Measurements from ENCODE around the gene ENOX2.
"Not testable (repeated sequence)": the region's sequence is repeated elsewhere in the genome, so short reads cannot be mapped to it uniquely, and the experiment has no call there.

ENOX2 gene, protein sequence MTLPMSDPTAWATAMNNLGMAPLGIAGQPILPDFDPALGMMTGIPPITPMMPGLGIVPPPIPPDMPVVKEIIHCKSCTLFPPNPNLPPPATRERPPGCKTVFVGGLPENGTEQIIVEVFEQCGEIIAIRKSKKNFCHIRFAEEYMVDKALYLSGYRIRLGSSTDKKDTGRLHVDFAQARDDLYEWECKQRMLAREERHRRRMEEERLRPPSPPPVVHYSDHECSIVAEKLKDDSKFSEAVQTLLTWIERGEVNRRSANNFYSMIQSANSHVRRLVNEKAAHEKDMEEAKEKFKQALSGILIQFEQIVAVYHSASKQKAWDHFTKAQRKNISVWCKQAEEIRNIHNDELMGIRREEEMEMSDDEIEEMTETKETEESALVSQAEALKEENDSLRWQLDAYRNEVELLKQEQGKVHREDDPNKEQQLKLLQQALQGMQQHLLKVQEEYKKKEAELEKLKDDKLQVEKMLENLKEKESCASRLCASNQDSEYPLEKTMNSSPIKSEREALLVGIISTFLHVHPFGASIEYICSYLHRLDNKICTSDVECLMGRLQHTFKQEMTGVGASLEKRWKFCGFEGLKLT

DNA sequence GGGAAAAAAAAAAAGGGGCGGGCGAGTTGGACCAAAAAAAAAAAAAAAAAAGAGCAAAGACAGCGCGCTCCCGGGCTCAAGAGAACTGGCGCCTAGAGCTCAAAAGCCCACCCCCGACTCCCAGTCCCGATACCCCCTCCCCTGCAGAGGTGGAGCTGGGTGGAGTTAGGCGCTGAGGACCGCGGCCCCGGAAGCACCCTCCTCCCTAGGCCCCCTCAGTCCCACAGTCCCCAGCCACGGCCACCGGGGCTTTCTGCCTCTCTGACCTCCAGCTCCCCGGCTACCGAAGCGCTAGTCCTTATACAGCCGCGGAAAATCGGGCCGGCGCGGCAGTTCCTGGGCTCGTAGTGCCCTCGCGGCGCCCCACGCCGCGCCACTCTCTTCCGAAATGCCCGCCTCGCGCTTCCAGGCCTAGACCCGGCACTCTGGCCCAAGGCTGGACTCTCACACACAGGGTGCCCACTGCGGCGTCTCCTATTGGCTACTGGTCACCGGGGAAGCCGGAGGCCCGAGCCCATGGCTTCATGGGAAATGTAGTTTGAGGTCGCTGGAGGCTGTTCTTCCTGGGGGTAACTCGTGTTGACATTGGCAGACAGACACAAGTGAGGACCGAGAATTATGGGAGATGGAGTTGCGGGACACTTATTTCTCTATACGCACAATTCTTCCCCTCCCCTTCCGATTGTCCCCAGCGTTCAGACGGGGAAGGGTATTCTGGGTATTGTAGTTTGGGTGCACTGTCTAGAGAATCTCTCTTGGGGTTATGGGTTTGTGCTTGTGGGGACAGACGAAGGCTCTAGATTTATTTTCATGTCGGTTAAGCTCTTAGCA, at the start of gene ENOX2:
Gene ENOX2 (minus strand): TSS at position 427 of the 831 bp plus-strand sequence. CDS start 199,993 bp downstream, outside the sequence.
- peak; percentile 46 to 57 for DNase-seq (ENCODE audit: extremely low read depth in 1 of 2, low read depth in 1 of 2)

DNA sequence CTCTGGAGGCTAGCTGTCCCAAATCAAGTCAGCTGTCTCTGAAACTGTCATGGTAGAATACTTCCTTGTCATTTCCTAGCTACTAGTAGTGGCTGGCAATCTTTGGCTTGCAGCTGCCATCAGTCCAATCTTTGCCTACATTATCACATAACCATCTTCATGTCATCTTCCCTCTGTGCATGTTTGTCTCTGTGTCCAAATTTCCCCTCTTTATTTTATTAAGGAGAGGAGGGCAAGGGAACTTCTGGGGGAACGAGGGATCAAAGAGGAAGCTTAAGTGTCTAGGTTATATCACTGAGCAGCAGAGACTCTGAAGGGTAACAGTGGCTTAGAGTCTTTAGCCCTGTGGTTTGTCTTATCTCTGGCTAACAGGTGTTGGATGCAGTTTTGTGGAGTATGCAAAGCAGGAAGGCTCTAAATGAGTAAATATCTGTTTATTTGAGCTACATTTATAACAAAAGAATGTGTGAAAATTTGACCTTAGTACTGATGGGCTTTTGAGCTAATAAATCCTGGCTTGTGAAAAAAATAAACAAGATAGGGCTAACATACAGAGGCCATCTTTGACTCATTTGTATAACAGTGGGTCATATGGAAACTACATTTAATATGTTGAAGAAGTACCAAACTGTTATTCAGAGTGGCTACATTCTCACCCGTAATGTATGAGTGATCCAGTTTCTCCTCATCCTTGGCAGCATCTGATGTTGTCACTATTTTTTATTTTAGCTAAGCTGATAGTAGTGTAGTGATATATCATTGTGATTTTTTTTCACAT, 49.4 kb upstream of the ENOX2 start:
- no peak for DNase-seq (ENCODE audit: extremely low read depth in 1 of 2, low read depth in 1 of 2)

DNA sequence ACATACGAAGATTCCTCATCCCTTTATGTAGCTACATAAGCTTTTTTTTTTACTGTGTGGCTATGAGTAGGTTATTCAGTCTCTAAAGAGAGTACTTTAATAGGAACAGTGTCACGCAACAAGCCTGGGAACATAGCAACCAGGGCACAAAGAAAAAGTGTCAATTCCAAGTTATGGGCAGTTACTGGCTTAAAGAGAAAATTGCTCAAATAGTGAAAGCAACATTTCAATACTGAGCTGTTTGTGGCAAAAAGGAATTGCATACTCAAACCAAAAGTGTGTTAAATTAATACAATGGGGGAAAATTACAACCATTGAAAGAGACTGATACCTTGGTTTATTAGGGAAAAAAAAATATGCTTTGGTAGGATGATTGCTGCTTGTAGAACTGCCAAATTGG, 41.2 kb upstream of the ENOX2 start:
- DNase-seq (ENCODE audit: extremely low read depth in 1 of 2, low read depth in 1 of 2) = no peak

DNA sequence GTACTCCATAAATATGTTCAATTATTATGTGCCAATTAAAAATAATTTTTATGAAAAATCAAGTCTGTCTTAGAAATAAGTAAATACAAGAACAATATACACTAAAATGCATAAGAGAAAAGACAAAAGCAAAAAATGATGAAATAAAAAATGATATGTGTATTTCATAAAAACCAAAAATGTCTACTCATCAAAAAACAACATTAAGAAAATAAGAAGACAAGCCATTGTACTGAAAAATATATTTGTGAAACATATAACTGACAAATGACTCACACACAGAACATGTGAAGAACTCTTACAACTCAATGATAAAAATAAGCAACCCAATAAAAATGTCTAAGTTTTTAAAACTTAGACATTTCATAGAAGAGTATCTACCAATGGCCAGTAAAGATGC, 34.1 kb upstream of the ENOX2 start:
- DNase-seq (ENCODE audit: extremely low read depth in 1 of 2, low read depth in 1 of 2) = no peak

DNA sequence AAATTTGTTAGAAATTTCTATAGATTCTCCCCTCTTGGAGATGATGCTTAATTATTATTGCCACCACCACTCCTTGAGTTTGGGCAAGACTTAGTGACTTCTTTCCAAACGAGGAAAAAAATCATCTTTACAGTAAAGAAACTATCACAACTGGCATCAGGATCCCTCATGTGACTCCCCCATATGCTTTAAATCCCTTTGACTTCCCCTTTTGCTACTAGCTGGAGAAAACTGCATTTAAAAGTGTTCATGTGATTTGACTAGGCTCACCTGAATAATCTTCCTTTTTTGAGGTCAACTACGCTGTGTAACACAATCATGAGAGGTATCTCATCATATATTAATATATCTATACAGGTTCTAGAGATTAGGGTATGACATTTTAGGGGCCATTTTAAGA, 30.3 kb upstream of the ENOX2 start:
- DNase-seq (ENCODE audit: extremely low read depth in 1 of 2, low read depth in 1 of 2) = no peak

DNA sequence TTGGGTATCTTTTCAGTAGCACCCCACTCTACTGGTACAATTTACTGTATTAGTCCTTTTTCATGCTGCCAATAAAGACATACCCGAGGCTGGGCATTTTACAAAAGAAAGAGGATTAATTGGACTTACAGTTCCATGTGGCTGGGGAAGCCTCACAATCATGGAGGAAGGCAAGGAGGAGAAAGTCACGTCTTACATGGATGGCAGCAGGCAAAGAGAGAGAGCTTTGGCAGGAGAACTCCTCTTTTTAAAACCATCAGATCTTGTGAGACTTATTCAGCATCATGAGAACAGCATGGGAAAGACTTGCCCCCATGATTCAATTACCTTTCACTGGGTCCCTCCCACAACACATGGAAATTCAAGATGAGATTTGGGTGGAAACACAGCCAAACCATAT, 17.4 kb upstream of the ENOX2 start:
- not testable (repeated sequence) for DNase-seq (ENCODE audit: extremely low read depth in 1 of 2, low read depth in 1 of 2)

DNA sequence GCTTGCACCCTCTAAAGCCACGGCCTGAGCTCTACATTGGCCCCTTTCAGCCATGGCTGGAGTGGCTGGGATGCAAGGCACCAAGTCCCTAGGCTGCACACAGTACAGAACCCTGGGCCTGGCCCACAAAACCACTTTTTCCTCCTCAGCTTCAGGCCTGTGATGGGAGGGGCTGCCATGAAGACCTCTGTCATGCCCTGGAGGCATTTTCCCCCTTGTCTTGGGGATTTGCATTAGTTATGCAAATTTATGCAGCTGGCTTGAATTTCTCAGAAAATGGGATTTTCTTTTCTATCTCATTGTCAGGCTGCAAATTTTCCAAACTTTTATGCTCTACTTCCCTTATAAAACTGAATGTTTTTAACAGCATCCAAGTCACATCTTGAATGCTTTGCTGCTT, 16.7 kb upstream of the ENOX2 start:
- DNase-seq (ENCODE audit: extremely low read depth in 1 of 2, low read depth in 1 of 2) = not testable (repeated sequence)

DNA sequence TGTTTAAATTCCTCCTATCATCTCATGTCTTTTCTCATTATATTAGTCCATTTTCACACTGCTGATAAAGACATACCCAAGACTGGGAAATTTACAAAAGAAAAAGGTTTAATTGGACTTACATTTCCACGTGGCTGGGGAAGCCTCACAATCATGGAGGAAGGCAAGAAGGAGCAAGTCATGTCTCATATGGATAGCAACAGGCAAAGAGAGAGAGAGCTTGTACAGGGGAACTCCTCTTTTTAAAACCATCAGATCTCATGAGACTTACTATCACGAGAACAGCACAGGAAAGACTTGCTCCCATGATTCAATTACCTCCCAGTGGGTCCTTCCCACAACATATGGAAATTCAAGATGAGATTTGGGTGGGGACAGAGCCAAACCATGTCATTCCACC, 15.5 kb upstream of the ENOX2 start:
- not testable (repeated sequence) for DNase-seq (ENCODE audit: extremely low read depth in 1 of 2, low read depth in 1 of 2)

DNA sequence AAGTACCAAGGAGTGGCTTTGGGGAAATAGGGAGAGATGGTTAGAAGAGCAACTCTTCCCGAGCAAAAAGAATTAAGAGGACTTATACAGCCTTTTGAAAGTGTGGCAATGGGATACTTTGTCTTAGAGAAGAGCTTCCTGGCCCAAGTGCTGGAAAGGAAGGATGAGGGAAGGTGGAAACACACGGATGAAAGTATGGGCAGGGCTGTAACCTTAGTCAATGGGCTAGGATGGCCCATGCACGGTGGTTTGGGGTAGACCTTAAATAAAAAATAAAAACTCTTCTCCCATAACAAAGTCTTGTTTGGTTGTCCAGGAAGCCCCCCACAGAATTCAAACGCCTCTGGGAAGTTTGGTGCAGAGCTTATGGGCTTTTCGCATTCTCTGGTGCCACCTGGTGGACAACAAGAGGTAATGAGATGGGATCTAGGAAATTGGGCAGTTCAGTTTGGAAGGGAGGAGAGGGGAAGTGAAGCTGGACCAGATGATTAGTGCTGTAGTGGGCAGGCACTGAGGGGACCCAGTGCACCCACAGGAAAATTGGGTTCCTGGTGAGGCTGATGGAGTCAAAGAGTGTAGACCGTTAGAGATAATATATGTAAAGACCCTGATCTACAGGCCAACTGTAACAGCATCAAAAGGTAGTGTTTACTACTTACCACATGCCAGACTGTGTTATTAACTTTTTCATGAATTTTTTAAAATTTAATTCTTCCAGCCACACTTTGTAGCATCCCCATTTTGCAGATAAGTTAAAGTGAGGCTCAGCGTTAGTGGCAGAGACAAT, 13.8 kb upstream of the ENOX2 start:
- no peak for DNase-seq (ENCODE audit: extremely low read depth in 1 of 2, low read depth in 1 of 2)

DNA sequence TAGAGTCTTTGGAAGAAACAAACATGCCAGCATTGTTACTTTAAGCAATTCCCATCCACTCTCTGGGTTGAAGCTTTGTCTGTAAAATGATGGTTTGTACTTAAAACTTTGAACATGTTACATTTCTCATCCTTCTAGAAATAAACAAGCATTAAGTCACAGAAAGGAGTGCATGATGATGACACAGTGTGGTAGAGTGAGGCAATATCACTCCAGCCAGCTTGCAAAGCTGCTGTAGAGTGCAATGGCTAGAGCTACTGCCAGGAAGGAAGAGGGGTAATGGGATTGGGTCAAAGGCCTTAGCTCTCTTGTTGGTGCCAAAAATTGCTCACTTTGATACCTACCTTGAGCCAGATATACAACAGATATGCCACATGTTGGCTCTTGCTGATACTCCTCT, 12.3 kb upstream of the ENOX2 start:
- DNase-seq (ENCODE audit: extremely low read depth in 1 of 2, low read depth in 1 of 2) = no peak

DNA sequence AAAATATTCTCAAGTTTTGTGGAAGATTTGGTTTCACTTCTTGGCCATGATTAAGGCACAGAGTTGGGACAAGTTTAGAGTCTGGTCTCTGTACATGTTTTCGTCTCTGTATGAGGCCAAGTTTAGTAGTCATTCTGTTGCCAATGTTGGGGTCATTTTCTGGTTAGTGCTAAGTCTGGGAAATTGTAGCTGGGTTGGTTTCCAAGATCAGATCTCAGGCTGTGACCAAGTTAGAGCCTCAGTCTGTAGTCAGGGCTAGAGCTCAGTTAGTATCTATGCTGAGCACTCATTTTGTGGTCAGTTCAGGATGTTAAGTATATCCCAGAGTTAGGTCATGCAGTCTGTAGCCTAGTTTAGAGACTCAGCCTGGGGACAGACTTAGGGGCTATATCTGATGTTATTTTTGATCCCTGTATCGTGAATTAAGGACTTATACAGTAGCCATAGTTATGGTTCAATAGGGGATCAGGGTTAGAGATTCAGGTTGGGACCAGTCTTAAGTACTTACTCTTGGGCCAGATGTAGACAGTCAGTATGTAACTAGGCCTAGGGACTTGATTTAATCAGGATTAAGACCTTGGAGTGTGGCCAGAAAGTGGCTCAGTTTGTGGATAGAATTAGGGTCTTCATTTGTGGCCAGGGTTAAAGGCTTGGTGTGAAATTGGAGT, 6.6 kb upstream of the ENOX2 start:
- DNase-seq (ENCODE audit: extremely low read depth in 1 of 2, low read depth in 1 of 2) = no peak

DNA sequence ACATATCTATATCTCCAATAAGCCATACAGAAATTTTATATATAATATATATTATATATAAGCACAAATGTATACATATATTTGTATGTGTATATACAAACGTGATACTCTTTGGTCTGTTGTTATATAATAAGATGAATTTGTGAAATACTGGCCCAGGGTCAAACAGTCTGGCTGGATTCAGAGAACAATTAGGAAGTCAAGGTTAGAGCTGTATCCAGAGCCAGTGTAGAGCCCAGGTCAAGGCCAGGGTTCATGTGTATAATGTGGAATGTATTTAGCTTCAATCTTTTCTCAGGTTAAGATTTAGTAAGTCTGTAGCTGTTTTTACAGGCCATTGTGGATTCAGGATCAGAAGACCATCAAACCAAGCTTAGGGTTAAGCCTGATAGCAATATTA, 3.8 kb upstream of the ENOX2 start:
- no peak for DNase-seq (ENCODE audit: extremely low read depth in 1 of 2, low read depth in 1 of 2)

DNA sequence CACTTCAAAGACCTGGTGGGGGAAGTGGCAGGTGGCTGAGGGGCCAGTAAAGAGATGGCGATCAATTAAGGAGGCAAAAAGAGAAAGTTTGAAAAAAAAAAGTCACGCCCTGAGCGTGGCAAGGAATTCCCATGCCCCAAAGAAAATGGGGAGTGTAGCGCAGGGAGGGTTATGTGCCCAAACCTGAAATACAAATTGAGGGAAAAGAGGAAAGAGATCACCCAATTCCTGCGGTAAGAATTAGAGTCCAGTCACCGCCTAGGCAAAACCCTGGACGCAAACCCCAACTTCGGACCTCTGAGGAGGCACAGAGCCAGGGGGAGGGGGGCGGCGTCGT, 595 bp downstream of the ENOX2 start:
- DNase-seq (ENCODE audit: extremely low read depth in 1 of 2, low read depth in 1 of 2) = no peak

DNA sequence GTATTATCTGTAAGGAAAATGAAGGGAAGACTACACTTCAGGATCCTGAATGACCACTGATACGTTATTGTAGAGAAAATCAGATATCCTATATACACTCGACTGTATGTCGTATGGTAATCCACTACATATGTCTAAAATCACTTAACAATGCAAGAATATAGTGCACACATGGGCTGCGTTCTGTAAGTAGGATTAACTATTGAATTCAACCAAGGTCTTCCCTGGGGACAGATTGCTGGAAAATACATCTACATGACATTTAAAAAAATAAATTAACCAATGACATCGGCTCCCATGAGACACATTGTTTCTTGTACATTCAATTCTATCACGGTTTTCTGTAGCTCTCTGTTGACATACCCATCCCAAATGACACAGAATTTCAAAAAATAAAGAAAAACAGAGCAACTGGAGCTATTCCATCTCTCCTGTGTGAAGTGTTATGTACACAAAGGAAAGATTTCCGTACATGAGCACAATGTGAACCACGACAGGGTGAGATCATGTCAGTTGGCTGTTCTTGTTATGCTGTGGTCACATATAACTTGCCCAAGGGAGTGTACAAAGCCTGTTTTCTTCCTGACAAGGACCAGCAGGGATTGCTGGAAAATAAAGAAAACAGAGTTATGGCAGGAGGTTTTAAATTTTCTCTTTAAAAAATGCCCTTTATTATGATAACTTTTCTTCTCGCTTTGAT, 6.1 kb downstream of the ENOX2 start:
- DNase-seq (ENCODE audit: extremely low read depth in 1 of 2, low read depth in 1 of 2) = no peak

DNA sequence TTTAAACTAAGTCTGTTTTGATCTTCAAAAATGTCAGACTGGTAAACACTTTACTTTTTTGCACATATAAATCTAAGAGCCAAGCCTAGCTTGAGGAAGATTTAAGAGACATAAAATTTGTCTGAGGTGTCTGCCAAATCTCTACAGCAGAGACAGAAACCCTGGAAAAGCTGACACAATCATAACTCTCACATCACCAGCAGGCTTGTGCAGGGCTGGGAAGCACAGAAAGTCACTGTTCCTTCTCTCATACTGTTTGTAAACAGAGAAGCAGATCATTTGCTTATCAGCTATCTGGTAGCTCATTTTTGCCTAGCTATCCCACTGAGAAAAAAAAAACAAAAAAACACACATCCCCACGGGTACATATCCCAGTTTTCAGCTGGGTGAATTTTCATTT, 7.0 kb downstream of the ENOX2 start:
- no peak for DNase-seq (ENCODE audit: extremely low read depth in 1 of 2, low read depth in 1 of 2)

DNA sequence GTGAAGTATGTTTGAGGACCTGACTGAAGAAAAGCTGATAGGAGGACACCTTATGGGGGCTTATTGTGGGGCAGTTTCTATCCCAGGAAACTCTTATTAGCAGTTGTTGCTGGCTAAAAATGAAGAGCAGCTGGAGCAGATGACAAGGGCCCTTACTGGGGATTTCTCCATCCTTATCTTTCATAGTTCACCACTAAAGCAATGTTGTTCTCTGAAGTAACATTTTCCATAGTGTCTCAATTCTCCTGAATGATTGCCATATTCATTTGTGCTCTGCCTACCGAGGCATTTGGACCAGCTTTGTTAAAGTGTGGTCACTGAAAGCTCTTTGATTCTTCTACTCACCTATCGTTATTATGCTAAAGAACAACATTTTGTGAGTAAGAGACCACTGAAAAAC, 7.7 kb downstream of the ENOX2 start:
- DNase-seq (ENCODE audit: extremely low read depth in 1 of 2, low read depth in 1 of 2) = no peak

DNA sequence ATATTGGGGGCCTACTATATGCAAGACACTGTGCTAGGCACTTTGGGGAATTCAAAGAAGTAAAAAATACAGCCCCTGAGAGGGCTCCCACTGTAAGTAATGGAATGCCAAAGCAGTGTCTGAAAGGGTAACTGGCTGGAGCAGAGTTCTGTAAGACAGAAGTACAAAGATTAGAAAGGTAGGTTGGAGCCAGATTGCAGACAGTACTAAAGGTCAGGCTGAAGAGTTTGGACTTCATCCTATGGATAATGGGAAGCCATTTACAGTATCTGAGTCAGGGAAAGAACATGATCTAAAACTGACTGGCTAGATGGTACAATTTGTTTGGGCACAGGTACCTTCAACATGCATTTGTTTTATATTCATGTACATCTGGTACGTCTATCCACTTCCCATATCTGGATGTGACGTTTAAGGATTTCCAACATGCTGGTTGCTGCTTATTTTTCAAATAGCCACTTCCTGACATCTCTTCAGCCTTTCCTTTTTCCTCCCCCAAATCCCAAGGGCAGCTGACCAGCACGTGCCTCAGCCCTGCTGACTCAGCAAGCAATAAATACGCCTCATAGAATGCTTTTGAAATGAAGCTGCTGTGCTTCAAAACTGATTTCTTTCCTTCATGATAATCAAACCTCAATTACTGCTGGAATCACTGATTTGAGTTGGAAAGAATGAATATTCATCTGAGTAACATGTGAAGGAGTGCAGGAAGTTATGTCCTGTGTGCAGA, 9.5 kb downstream of the ENOX2 start:
- DNase-seq (ENCODE audit: extremely low read depth in 1 of 2, low read depth in 1 of 2) = no peak

DNA sequence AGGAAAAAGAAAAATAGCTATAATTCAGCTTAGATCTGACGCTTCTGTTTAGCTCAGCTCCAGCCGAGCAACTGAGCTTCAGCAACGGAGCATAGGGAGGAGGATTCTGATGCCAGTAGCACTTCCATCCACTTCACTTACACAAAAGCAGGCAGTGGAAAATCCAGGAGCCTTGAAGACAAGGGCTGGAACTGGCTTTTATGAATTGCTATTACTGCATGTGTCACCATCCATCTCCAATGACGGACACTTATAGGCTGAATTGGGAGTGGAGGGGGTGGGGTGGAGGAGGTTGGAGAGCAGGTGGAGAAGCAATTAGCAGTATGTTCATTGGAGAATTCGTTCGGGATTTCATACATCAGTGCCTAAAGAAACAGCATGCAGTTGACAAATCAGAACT, 15.6 kb downstream of the ENOX2 start:
- no peak for DNase-seq (ENCODE audit: extremely low read depth in 1 of 2, low read depth in 1 of 2)

DNA sequence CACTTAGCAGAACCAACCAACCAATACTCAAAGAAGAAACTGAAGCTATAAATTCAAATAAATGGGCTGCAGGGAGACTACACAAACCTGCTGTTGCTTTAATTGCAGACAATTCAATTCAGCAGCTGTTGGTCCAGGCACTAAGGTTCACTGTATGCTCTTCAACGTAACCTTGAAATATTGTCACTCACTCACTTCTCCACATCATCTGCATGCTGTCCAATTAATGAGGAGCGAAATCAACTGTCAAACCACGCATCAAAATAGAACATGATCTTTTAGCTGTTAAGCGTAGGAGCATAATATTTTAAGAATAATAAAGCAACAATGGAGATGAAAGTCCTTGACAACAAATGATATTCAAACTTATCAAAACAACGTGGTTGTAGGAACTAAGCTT, 17.0 kb downstream of the ENOX2 start:
- no peak for DNase-seq (ENCODE audit: extremely low read depth in 1 of 2, low read depth in 1 of 2)
